Ishikawa (cell line): Measurements from ENCODE around the gene CHST11.

Source experiments
- CEBPB ChIP-seq: IDR thresholded peaks from 2 replicates; pipeline ENCODE4 v1.6.1; 2012
- CREB1 ChIP-seq: IDR thresholded peaks from 2 replicates; pipeline ENCODE4 v1.6.1; 2012; ENCODE audit warnings: low read depth
- EGR1 ChIP-seq: IDR thresholded peaks from 2 replicates; pipeline ENCODE4 v1.6.1; 2012
- EP300 ChIP-seq: IDR thresholded peaks from 2 replicates; pipeline ENCODE4 v1.6.1; 2012; ENCODE audit warnings: borderline replicate concordance
- FOXM1 ChIP-seq: IDR thresholded peaks from 2 replicates; pipeline ENCODE4 v1.6.1; 2012; ENCODE audit warnings: low read depth, borderline replicate concordance
- NFIC ChIP-seq: IDR thresholded peaks from 2 replicates; pipeline ENCODE4 v1.6.1; 2012
- RAD21 ChIP-seq: IDR thresholded peaks from 2 replicates; pipeline ENCODE4 v1.6.1; 2012; ENCODE audit warnings: low read depth
- TAF1 ChIP-seq: IDR thresholded peaks from 2 replicates; pipeline ENCODE4 v1.6.1; 2012; ENCODE audit warnings: low read depth, mild to moderate bottlenecking
- TCF12 ChIP-seq: IDR thresholded peaks from 2 replicates; pipeline ENCODE4 v1.6.1; 2012; ENCODE audit warnings: low read depth
- TEAD4 ChIP-seq: IDR thresholded peaks from 2 replicates; pipeline ENCODE4 v1.6.1; 2012
- USF1 ChIP-seq: IDR thresholded peaks from 2 replicates; pipeline ENCODE4 v1.6.1; 2012
- YY1 ChIP-seq: IDR thresholded peaks from 2 replicates; pipeline ENCODE4 v1.6.1; 2012; ENCODE audit warnings: low read depth
- ZBTB7A ChIP-seq: IDR thresholded peaks from 2 replicates; pipeline ENCODE4 v1.6.1; 2012; ENCODE audit warnings: low read depth
- TF ChIP-seq, protein P1 (sequence below): IDR thresholded peaks from 2 replicates; pipeline ENCODE4 v1.6.1; 2012
- TF ChIP-seq, protein P2 (sequence below): IDR thresholded peaks from 2 replicates; pipeline ENCODE4 v1.6.1; 2012; ENCODE audit warnings: low read depth, mild to moderate bottlenecking

The CHST11 gene

DNA sequence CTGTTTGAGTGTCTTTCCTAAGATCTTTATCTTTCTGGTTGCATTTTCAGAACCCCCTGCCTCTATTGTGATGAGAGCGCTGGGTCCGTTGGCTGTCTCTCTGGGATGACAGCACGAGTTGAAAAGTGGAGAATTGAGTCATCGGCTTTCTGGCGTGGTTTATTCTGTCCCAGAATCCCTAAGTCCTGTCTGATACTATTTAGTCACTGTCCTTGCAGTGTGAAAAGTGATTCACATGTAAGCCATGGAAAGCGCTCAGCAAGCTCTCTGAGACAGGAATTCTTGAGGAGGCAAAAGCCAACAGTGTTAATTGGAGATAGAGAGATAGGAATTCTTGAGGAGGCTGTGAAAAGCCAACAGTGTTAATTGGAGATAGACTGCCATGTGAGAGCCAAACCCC is 121.7 kb downstream of the CHST11 start:
- TF ChIP-seq YY1, result no peak
- no peak for TF ChIP-seq TCF12
- TF ChIP-seq EGR1, result no peak
- TF ChIP-seq EP300, result no peak
- TF ChIP-seq RAD21, result no peak
- no peak for TF ChIP-seq TAF1
- TF ChIP-seq USF1, result no peak
- no peak for TF ChIP-seq CEBPB
- TF ChIP-seq, protein P1, sequence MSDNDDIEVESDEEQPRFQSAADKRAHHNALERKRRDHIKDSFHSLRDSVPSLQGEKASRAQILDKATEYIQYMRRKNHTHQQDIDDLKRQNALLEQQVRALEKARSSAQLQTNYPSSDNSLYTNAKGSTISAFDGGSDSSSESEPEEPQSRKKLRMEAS, result no peak
- TF ChIP-seq FOXM1, result no peak
- TF ChIP-seq, protein P2, sequence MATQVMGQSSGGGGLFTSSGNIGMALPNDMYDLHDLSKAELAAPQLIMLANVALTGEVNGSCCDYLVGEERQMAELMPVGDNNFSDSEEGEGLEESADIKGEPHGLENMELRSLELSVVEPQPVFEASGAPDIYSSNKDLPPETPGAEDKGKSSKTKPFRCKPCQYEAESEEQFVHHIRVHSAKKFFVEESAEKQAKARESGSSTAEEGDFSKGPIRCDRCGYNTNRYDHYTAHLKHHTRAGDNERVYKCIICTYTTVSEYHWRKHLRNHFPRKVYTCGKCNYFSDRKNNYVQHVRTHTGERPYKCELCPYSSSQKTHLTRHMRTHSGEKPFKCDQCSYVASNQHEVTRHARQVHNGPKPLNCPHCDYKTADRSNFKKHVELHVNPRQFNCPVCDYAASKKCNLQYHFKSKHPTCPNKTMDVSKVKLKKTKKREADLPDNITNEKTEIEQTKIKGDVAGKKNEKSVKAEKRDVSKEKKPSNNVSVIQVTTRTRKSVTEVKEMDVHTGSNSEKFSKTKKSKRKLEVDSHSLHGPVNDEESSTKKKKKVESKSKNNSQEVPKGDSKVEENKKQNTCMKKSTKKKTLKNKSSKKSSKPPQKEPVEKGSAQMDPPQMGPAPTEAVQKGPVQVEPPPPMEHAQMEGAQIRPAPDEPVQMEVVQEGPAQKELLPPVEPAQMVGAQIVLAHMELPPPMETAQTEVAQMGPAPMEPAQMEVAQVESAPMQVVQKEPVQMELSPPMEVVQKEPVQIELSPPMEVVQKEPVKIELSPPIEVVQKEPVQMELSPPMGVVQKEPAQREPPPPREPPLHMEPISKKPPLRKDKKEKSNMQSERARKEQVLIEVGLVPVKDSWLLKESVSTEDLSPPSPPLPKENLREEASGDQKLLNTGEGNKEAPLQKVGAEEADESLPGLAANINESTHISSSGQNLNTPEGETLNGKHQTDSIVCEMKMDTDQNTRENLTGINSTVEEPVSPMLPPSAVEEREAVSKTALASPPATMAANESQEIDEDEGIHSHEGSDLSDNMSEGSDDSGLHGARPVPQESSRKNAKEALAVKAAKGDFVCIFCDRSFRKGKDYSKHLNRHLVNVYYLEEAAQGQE, result no peak
- no peak for TF ChIP-seq TEAD4
- TF ChIP-seq NFIC, result no peak
- no peak for TF ChIP-seq CREB1

DNA sequence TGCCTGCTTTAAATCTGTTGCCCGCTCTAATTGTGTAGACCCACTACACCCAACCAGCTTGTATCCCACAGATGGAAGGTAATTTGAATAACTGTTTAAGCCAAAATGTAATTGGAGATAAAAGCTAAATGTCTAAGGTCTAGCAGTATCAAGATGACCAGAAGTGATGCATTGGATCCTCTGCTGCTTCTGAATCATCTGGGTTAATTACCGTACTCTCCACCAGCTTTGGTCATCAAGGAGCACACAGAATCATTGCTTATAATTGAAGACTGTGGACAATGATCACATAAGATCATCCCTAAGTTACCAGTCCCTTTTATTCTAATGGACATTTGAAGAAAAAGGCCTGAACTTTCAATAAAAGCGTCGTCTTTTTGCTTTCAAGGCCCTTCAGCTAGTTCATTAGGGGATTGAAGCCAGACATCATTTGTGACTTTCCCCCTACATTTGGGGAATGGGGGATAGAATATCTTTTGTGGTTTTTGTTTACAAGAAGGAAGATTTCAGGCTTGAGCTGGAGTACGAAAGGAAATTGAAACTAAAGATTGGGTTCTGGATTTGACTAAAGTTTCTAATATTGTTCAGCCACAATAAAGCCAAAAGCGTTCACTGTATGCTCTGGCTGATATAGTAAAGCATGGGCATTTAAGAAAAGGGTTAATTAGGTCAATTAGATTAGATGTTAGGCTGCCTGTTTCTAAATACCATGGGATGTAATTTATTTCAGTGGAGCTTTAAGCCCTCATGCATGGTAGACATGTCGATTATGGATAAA is 123.2 kb downstream of the CHST11 start:
- no peak for TF ChIP-seq NFIC
- TF ChIP-seq, protein P1, result no peak

DNA sequence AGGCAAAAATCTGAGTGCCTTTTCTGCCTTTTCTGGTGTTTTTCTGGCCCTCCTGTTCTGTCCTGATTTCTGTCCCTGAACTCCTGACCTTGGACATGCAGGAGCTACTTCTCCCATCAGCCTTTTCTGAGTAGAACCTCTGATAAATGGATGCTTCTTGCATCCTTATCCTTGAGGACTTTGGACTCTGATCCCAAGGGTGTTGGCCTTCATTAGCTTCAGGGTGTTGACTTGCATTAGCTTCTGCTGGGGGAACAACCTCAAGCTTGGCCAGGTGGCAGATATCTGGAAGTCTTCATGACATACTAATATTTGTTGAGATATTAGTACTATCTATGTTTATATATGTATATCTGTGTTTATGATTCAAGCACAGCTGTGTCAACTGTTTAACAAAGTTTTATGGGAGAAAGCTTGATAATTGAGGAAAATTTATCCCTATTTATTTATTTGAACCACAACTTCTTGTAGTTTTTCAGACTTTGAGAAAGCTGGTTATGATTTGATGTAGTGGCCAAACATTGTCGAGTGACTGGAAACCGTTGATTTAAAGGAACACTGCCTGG is 124.3 kb downstream of the CHST11 start:
- TF ChIP-seq RAD21 (no peak), CEBPB (no peak), ZBTB7A (no peak)

- TF ChIP-seq CREB1 (no peak), TCF12 (no peak), CEBPB (no peak), USF1 (no peak), TAF1 (no peak), EP300 (no peak), YY1 (no peak), NFIC (no peak), EGR1 (no peak), TEAD4 (no peak)
- TF ChIP-seq, protein P1, result no peak
- TF ChIP-seq, protein P2, result no peak
These were observed 126.0 kb downstream of the CHST11 start for GRCh38 chr12:104582739-104583138.

- TF ChIP-seq YY1, result no peak
- TF ChIP-seq TAF1, result no peak
- TF ChIP-seq TEAD4, result no peak
- TF ChIP-seq NFIC, result no peak
- no peak for TF ChIP-seq RAD21
- no peak for TF ChIP-seq EGR1
- TF ChIP-seq CREB1, result no peak
- TF ChIP-seq CEBPB, result no peak
- no peak for TF ChIP-seq ZBTB7A
- no peak for TF ChIP-seq TCF12
- TF ChIP-seq, protein P1, result no peak
- no peak for TF ChIP-seq EP300
- TF ChIP-seq, protein P2, result no peak
- TF ChIP-seq FOXM1, result no peak
These were observed 126.6 kb downstream of the CHST11 start for GRCh38 chr12:104583301-104583700.
